Measurements from ENCODE around the gene CDK4. TPM values are rescaled to one million over a fixed set of nuclear protein-coding genes. Genes with fewer than 3 reads are reported as not detected.

CDK4 gene
- total and polyA plus RNA-seq, 4 experiments from 2014 or later, result 44.4 to 99.7 (median 66.7) TPM

DNA sequence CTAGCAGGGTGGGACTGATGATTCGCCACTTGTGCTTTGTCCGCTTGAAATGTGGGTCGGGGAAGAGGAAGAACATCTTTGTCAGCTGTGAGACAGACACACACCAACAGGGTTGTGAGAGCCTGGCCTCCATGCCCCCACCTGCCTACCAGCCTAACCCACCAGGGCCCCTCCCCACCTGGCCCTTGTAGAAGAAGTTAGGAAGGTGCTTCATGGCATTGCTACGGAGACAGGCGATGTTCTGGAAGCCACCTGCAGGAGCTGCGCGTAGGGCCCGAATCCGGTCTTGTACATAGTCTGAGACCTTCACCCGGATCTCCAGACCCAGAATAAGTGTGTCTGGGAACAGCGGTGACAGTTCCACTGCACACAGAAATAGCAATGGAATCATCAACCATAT is 17.5 kb upstream of the CDK4 start:
- Mint-ChIP-seq H3K4me3 (peak overlapping the region in 6 of 8 donors; percentile 2 to 77 (median 21)), H3K36me3 (peaks cover 11 to 21% of the 10 kb centered on the region in 2 donors), H3K27ac (peak overlapping the region in 4 of 7 donors; percentile 8 to 72 (median 59)), H3K9me3 (peaks cover 0 to 2% (median 0%) of the 10 kb centered on the region in 8 donors), H3K4me1 (peaks cover 19 to 54% (median 32%) of the 10 kb centered on the region in 4 donors), H3K27me3 (peaks cover 1 to 9% of the 10 kb centered on the region in 2 donors)
- CTCF ChIA-PET (ENCODE audit: partially characterized antibody), result interaction anchor here (1.7 to 4.8 kb wide), 2 partner anchors 10 to 12 kb away, joined by 4 to 27 read pairs; no protein-coding TSS in a partner anchor
- Histone ChIP-seq H3K9me3 (ENCODE audit: control insufficient read depth in 1 of 2, low read length in 2 of 2) (no peaks in the 10 kb centered on the region), H3K27me3 (ENCODE audit: insufficient read depth, low read length) (peaks cover 19% of the 10 kb centered on the region), H3K36me3 (ENCODE audit: insufficient read depth, low read length) (no peaks in the 10 kb centered on the region), H3K27ac (ENCODE audit: low read depth, low read length) (no peak overlapping the region), H3K4me3 (ENCODE audit: low read length in 2 of 2) (no peak overlapping the region), H3K4me1 (ENCODE audit: insufficient read depth, low read length) (peaks cover 52% of the 10 kb centered on the region)
- POLR2A ChIA-PET (ENCODE audit: partially characterized antibody), result interaction anchor here (1.2 kb wide), 1 partner anchor 13 kb away, joined by 3 read pairs; the partner anchor contains the start of gene TSFM
- DNase-seq, result no peak
- intact Hi-C loops (cut with micrococcal nuclease), result no loop called here

DNA sequence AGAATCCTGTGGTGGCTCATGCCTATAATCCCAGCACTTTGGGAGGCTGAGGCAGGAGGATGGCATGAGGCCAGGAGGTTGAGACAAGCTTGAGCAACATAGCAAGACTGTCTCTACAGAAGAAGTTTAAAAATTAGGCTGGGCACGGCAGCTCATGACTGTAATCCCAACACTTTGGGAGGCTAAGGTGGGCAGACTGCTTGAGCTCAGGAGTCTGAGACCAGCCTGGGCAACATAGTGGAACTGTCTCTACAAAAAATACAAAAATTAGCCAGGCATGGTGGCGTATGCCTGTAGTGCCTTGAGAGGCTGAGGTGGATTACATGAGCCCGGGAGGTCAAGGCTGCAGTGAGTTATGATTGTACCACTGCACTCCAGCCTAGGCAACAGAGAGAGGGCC is 15.8 kb upstream of the CDK4 start:
- Histone ChIP-seq H3K27me3 (ENCODE audit: insufficient read depth, low read length) (peaks cover 19% of the 10 kb centered on the region), H3K4me3 (ENCODE audit: low read length in 2 of 2) (no peak overlapping the region), H3K27ac (ENCODE audit: low read depth, low read length) (no peak overlapping the region), H3K4me1 (ENCODE audit: insufficient read depth, low read length) (peaks cover 48% of the 10 kb centered on the region), H3K9me3 (ENCODE audit: control insufficient read depth in 1 of 2, low read length in 2 of 2) (no peaks in the 10 kb centered on the region), H3K36me3 (ENCODE audit: insufficient read depth, low read length) (no peaks in the 10 kb centered on the region)
- CTCF ChIA-PET (ENCODE audit: partially characterized antibody), result interaction anchor here (0.8 to 4.8 kb wide), 8 partner anchors 9 to 138 kb away, joined by 3 to 36 read pairs (median 10); no protein-coding TSS in a partner anchor
- H3K9me3 Mint-ChIP-seq, result peaks cover 0 to 2% (median 0%) of the 10 kb centered on the region in 8 donors
- peak overlapping the region in 1 of 8 donors; percentile 27 for H3K4me3 Mint-ChIP-seq
- H3K27me3 Mint-ChIP-seq, result peaks cover 6 to 15% of the 10 kb centered on the region in 2 donors
- POLR2A ChIA-PET (ENCODE audit: partially characterized antibody), result interaction anchor here (0.6 to 4.3 kb wide), 7 partner anchors 9 to 165 kb away, joined by 3 to 45 read pairs (median 4); partner anchors contain the start of genes CDK4, TSFM and TSPAN31
- H3K4me1 Mint-ChIP-seq, result peaks cover 18 to 56% (median 36%) of the 10 kb centered on the region in 4 donors
- intact Hi-C loops (cut with micrococcal nuclease), result no loop called here
- no peak for DNase-seq
- peaks cover 11 to 20% of the 10 kb centered on the region in 2 donors for H3K36me3 Mint-ChIP-seq
- H3K27ac Mint-ChIP-seq, result no peak overlapping the region

DNA sequence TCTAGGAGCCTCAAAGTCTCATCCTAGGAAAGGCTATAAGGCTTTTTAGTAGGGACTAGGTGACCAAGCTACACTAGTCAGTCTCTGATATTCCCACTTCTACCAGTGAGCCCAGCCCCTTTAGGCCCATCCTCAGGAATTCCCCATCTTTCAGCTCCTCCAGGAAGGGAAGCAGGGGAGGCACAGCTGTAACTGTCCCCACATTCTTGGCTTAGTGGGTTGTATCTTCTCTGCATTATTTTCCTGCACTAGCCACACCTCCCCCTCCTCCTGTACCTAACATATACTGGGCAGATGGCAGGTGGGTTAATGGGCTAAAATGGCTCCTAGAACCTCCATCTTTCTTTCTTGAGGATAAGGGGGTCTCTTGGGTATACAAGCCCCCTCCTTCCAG is 15.2 kb upstream of the CDK4 start:
- Histone ChIP-seq H3K27ac (ENCODE audit: low read depth, low read length) (no peak overlapping the region), H3K9me3 (ENCODE audit: control insufficient read depth in 1 of 2, low read length in 2 of 2) (no peaks in the 10 kb centered on the region), H3K4me1 (ENCODE audit: insufficient read depth, low read length) (peaks cover 45% of the 10 kb centered on the region), H3K36me3 (ENCODE audit: insufficient read depth, low read length) (no peaks in the 10 kb centered on the region), H3K27me3 (ENCODE audit: insufficient read depth, low read length) (peaks cover 19% of the 10 kb centered on the region), H3K4me3 (ENCODE audit: low read length in 2 of 2) (no peak overlapping the region)
- no peak for DNase-seq
- Mint-ChIP-seq H3K27ac (no peak overlapping the region), H3K9me3 (peaks cover 0 to 2% (median 0%) of the 10 kb centered on the region in 8 donors), H3K36me3 (peaks cover 11 to 19% of the 10 kb centered on the region in 2 donors), H3K4me1 (peaks cover 17 to 54% (median 34%) of the 10 kb centered on the region in 4 donors), H3K4me3 (peak overlapping the region in 3 of 8 donors; percentile 6 to 94 (median 91)), H3K27me3 (peaks cover 6 to 15% of the 10 kb centered on the region in 2 donors)
- CTCF ChIA-PET (ENCODE audit: partially characterized antibody), result interaction anchor here (0.8 to 4.8 kb wide), 9 partner anchors 8 to 138 kb away, joined by 3 to 36 read pairs (median 4); no protein-coding TSS in a partner anchor
- intact Hi-C loops (cut with micrococcal nuclease), result no loop called here
- POLR2A ChIA-PET (ENCODE audit: partially characterized antibody), result interaction anchor here (1.0 to 4.3 kb wide), 8 partner anchors 8 to 26 kb away, joined by 3 to 45 read pairs (median 4); partner anchors contain the start of genes CDK4, TSFM and TSPAN31

DNA sequence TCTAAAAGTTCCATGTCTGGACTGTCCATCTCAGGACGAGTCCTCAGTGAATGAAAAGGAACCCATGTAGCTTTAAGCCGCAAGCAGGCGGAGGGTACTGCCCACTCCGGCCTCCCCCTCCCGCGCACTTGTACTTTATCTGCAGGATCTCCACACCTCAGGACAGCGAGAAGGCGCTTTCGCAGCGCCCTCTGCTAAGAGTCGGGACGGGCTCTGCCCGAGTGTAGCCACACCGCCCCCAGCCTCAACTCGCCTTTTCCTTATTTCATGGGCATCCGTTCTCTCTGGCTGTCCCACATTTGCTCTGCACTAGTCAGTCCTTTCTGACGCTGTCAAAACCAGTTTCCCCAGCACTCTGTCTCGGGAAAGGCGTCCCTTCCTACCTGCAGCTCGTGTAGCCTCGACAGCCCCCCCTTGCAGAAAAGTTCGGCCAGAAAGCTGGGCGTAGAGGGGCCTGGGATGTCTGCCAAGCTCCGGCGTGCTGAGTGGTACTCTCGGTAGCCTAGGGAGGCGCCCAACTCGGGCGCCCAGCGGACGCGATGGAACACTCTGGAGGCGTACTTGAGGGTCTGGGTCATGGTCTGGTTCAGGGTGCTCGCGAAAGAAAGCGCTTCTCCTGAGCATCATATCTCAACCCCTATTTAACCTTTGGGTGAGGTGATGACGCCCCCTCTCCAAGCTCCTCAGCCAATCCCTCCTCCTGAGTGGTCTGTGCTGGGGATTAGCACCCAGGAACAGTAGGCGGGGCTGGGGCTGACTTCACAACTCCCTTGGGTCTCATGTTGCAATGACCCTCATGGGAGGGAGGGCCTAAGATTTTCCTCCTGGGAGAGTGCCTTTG is 14.6 kb upstream of the CDK4 start, which contains the start of gene CYP27B1:
Gene CYP27B1 (minus strand): TSS at position 615 of the 841 bp plus-strand sequence. CDS start 37 bp downstream, at position 578.
- ChIA-PET POLR2A (ENCODE audit: partially characterized antibody) (interaction anchor here (0.6 to 4.3 kb wide), 9 partner anchors 9 to 131 kb away, joined by 3 to 45 read pairs (median 4); partner anchors contain the start of genes CDK4, TSFM and TSPAN31), CTCF (ENCODE audit: partially characterized antibody) (interaction anchor here (0.6 to 4.8 kb wide), 11 partner anchors 7 to 139 kb away, joined by 3 to 36 read pairs (median 4); no protein-coding TSS in a partner anchor)
- Mint-ChIP-seq H3K9me3 (peaks cover 0 to 2% (median 0%) of the 10 kb centered on the region in 8 donors), H3K36me3 (peaks cover 11 to 15% of the 10 kb centered on the region in 2 donors), H3K4me3 (peak within 1 kb of the TSS; percentile 85 to 94 (median 88)), H3K4me1 (peaks cover 14 to 49% (median 31%) of the 10 kb centered on the region in 4 donors), H3K27me3 (peaks cover 6 to 15% of the 10 kb centered on the region in 2 donors), H3K27ac (peak within 1 kb of the TSS in 5 of 7 donors; percentile 54 to 78 (median 64))
- no peak for DNase-seq
- H3K4me1 ChIP-seq (ENCODE audit: insufficient read depth, low read length), result peaks cover 43% of the 10 kb centered on the region
- peaks cover 19% of the 10 kb centered on the region for H3K27me3 ChIP-seq (ENCODE audit: insufficient read depth, low read length)
- H3K4me3 ChIP-seq (ENCODE audit: low read length in 2 of 2), result peak within 1 kb of the TSS; percentile 37 to 60
- H3K27ac ChIP-seq (ENCODE audit: low read depth, low read length), result no peak within 1 kb of the TSS
- no peaks in the 10 kb centered on the region for H3K36me3 ChIP-seq (ENCODE audit: insufficient read depth, low read length)
- H3K9me3 ChIP-seq (ENCODE audit: control insufficient read depth in 1 of 2, low read length in 2 of 2), result no peaks in the 10 kb centered on the region
- intact Hi-C loops (cut with micrococcal nuclease), result no loop called here

DNA sequence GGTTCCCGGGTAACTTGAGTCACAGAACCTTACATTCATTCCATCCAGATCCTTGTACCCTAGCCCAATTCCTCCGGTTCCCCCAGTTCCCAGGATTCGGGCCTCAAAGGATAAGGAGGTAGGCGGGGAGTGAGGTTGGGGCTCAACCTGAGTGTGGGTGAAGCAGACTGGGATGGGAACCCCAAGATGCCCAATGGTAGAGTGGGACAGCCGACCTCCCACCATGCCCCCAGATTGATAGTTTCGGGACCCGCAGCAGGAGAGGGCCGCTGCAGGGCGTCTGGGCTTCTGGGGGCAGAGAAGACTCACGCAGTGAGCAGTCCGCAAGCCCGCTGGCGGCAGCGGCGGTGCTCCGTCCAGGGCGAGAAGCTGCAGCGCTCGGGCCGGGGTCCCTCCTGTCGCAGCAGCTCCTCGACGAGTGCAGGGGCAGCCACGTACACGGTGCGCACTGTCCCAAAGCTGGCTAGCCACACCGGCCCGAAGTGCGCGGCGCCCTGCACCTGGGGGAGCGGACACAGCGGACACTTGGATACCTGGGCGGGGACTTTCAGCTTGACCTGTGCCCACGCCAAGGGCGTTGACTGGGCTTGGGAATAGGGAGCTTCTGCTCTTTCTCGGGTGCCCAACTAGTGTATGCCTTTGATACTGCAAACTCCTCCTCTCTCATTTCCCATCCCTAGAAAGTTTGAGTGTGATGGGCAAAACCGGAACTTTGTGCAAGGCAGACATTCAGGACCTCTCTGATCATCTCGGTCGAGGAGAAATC is 13.8 kb upstream of the CDK4 start:
- peaks cover 35% of the 10 kb centered on the region for H3K4me1 ChIP-seq (ENCODE audit: insufficient read depth, low read length)

More for the DNA sequence above, 13.8 kb upstream of the CDK4 start:
- Histone ChIP-seq H3K27me3 (ENCODE audit: insufficient read depth, low read length) (peaks cover 19% of the 10 kb centered on the region), H3K4me3 (ENCODE audit: low read length in 2 of 2) (peak overlapping the region; percentile 37 to 60), H3K9me3 (ENCODE audit: control insufficient read depth in 1 of 2, low read length in 2 of 2) (no peaks in the 10 kb centered on the region), H3K27ac (ENCODE audit: low read depth, low read length) (no peak overlapping the region), H3K36me3 (ENCODE audit: insufficient read depth, low read length) (no peaks in the 10 kb centered on the region)
- Mint-ChIP-seq H3K4me3 (peak overlapping the region; percentile 85 to 94 (median 88)), H3K4me1 (peaks cover 9 to 48% (median 24%) of the 10 kb centered on the region in 4 donors), H3K27ac (peak overlapping the region in 5 of 7 donors; percentile 36 to 78 (median 64)), H3K9me3 (peaks cover 0 to 2% (median 0%) of the 10 kb centered on the region in 8 donors), H3K36me3 (peaks cover 11 to 14% of the 10 kb centered on the region in 2 donors), H3K27me3 (peaks cover 6 to 13% of the 10 kb centered on the region in 2 donors)
- no peak for DNase-seq
- intact Hi-C loops (cut with micrococcal nuclease), result loop anchor here (1.0 to 2.0 kb wide), 2 partner anchors 10 to 139 kb away; no protein-coding TSS in a partner anchor
- POLR2A ChIA-PET (ENCODE audit: partially characterized antibody), result interaction anchor here (0.6 to 4.3 kb wide), 7 partner anchors 10 to 132 kb away, joined by 3 to 45 read pairs (median 4); partner anchors contain the start of genes TSFM and TSPAN31
- CTCF ChIA-PET (ENCODE audit: partially characterized antibody), result interaction anchor here (0.6 to 3.6 kb wide), 10 partner anchors 9 to 140 kb away, joined by 3 to 36 read pairs (median 5); partner anchors contain the start of gene TSFM

Data from CD4-positive, alpha-beta memory T cell (primary cell).